CD4-positive, alpha-beta T cell (primary cell): ENCODE measurements around the gene SRBD1. TPM values are rescaled to one million over a fixed set of nuclear protein-coding genes. Genes with fewer than 3 reads are reported as not detected.
"Not testable (repeated sequence)": the region's sequence is repeated elsewhere in the genome, so short reads cannot be mapped to it uniquely, and the experiment has no call there.

Source experiments
- ATAC-seq: fragments of 200-7000 bp; cut with Tn5 transposase; one replicate; pipeline ENCODE4 v1.10.0; 2022; ENCODE audit warnings: mild to moderate bottlenecking; ENCODE audit not compliant: poor library complexity
- CTCF ChIA-PET: fragments of 350-600 bp; sonication (Branson Sonifier 250); formaldehyde crosslinking; loops from one replicate; lab custom pipeline; 2021; ENCODE audit warnings: antibody characterized with exemption, inconsistent platforms; lab: Charles Lee
- POLR2A ChIA-PET: fragments of 350-600 bp; sonication (Branson Sonifier 250); formaldehyde crosslinking; loops from one replicate; lab custom pipeline; 2021; ENCODE audit warnings: antibody characterized with exemption, inconsistent platforms; lab: Charles Lee
- DNase-seq, 14 experiments: peaks; one replicate each; pipeline ENCODE4 v3.0.0-alpha.2; 2013 to 2020; ENCODE audit warnings: mixed read lengths in 2 of 14
- H3K27ac ChIP-seq, 2 donors: one replicate each; pipeline versions ENCODE4 v1.5.1 to v1.7.0; 2013; ENCODE audit warnings: low read length in 2 of 2, low read depth in 1 of 2, mild to moderate bottlenecking in 1 of 2
- H3K27me3 ChIP-seq, 2 experiments: 1 replicate in 1 of 2; 2 replicates in 1 of 2; pipeline versions ENCODE4 v1.6.1 to v1.7.0; 2013; ENCODE audit warnings: low read length in 2 of 2, control low read depth in 1 of 2, mild to moderate bottlenecking in 1 of 2, moderate library complexity in 1 of 2; ENCODE audit not compliant: insufficient read depth in 2 of 2, control insufficient read depth in 1 of 2
- H3K36me3 ChIP-seq: one replicate; pipeline ENCODE4 v1.6.1; 2013; ENCODE audit warnings: low read length, control low read depth; ENCODE audit not compliant: insufficient read depth
- H3K4me1 ChIP-seq: one replicate; pipeline ENCODE4 v1.6.1; 2013; ENCODE audit warnings: low read length, control low read depth; ENCODE audit not compliant: insufficient read depth
- H3K4me3 ChIP-seq: one replicate; pipeline ENCODE4 v1.5.1; 2013; ENCODE audit warnings: mild to moderate bottlenecking, low read length, moderate library complexity
- H3K9me3 ChIP-seq, 2 experiments: 1 replicate in 1 of 2; 2 replicates in 1 of 2; pipeline versions ENCODE4 v1.6.1 to v1.7.0; 2013; ENCODE audit warnings: low read length in 2 of 2, mild to moderate bottlenecking in 2 of 2, control low read depth in 1 of 2, moderate library complexity in 1 of 2; ENCODE audit not compliant: control insufficient read depth in 1 of 2, insufficient read depth in 1 of 2
- H3K27ac Mint-ChIP-seq: one replicate; pipeline ENCODE4 v1.8.0; 2020; ENCODE audit warnings: mixed read lengths
- H3K27me3 Mint-ChIP-seq: one replicate; pipeline ENCODE4 v1.8.0; 2021; ENCODE audit warnings: mixed read lengths
- H3K36me3 Mint-ChIP-seq: one replicate; pipeline ENCODE4 v1.8.0; 2021; ENCODE audit warnings: low read depth, mixed read lengths
- H3K4me1 Mint-ChIP-seq: one replicate; pipeline ENCODE4 v1.8.0; 2021; ENCODE audit warnings: low read depth, mixed read lengths
- H3K4me3 Mint-ChIP-seq: one replicate; pipeline ENCODE4 v1.8.0; 2020; ENCODE audit warnings: mild to moderate bottlenecking, mixed read lengths
- H3K9me3 Mint-ChIP-seq: one replicate; pipeline ENCODE4 v1.8.0; 2020; ENCODE audit warnings: mixed read lengths
- CTCF ChIP-seq: fragments of 200-600 bp; IDR thresholded peaks from one replicate; pipeline ENCODE4 v1.8.0; 2022; ENCODE audit warnings: antibody characterized with exemption, mild to moderate bottlenecking
- intact Hi-C, 2 experiments: fragments of 100-400 bp; cut with DNase I in 1 of 2; cut with micrococcal nuclease in 1 of 2; formaldehyde crosslinking; loops; one replicate each; pipeline versions ENCODE4 v1.15.1 to v1.9.0; 2023 to 2025; cut with DNase I, micrococcal nuclease
- total RNA-seq, 174 experiments: library from RNA in 2 of 174; stranded (reverse) in 2 of 174; gene quantifications; one replicate each; pipeline ENCODE4 v1.2.3 and lab custom pipeline; 2021 to 2026

SRBD1 gene
- total RNA-seq, 2 experiments from 2014 or later: 14.2 to 16.0 TPM

- Mint-ChIP-seq H3K36me3 (peaks cover 75% of the 10 kb centered on the region), H3K4me3 (no peak overlapping the region), H3K27ac (no peak overlapping the region), H3K9me3 (peaks cover 9% of the 10 kb centered on the region), H3K27me3 (no peaks in the 10 kb centered on the region), H3K4me1 (no peaks in the 10 kb centered on the region)
- H3K4me3 ChIP-seq: no peak overlapping the region
- no peak overlapping the region for H3K27ac ChIP-seq
- no peak for TF ChIP-seq CTCF
- no peaks in the 10 kb centered on the region for H3K36me3 ChIP-seq
- H3K27me3 ChIP-seq: no peaks in the 10 kb centered on the region
- POLR2A ChIA-PET: no interaction called here
- no peak for ATAC-seq
- intact Hi-C loops: no loop called here
- peaks cover 0 to 3% of the 10 kb centered on the region in 2 experiments for H3K9me3 ChIP-seq
- DNase-seq: no peak
- no peaks in the 10 kb centered on the region for H3K4me1 ChIP-seq
- CTCF ChIA-PET: interaction anchor here (0.7 kb wide), 1 partner anchor 240 kb away, joined by 4 read pairs; no protein-coding TSS in a partner anchor
Measured at GRCh38 chr2:45435316-45435715, 175.8 kb downstream of the SRBD1 start.

GRCh38 chr2:45433363-45433762 is 177.7 kb downstream of the SRBD1 start:
- no peaks in the 10 kb centered on the region for H3K27me3 Mint-ChIP-seq
- no peak overlapping the region for H3K4me3 ChIP-seq
- H3K27ac Mint-ChIP-seq: no peak overlapping the region
- DNase-seq (no peak), ATAC-seq (no peak)
- TF ChIP-seq CTCF: no peak
- peaks cover 0 to 3% of the 10 kb centered on the region in 2 experiments for H3K9me3 ChIP-seq
- ChIA-PET CTCF (interaction anchor here (1.3 kb wide), 1 partner anchor 9 kb away, joined by 3 read pairs; no protein-coding TSS in a partner anchor), POLR2A (no interaction called here)
- H3K27ac ChIP-seq: no peak overlapping the region
- peaks cover 69% of the 10 kb centered on the region for H3K36me3 Mint-ChIP-seq
- H3K36me3 ChIP-seq: no peaks in the 10 kb centered on the region
- no peaks in the 10 kb centered on the region for H3K27me3 ChIP-seq
- H3K4me3 Mint-ChIP-seq: no peak overlapping the region
- no peaks in the 10 kb centered on the region for H3K4me1 ChIP-seq
- no peaks in the 10 kb centered on the region for H3K4me1 Mint-ChIP-seq
- H3K9me3 Mint-ChIP-seq: peaks cover 12% of the 10 kb centered on the region
- intact Hi-C loops: no loop called here

GRCh38 chr2:45432406-45432805 is 178.7 kb downstream of the SRBD1 start:
- CTCF ChIA-PET: interaction anchor here (1.3 kb wide), 1 partner anchor 10 kb away, joined by 3 read pairs; no protein-coding TSS in a partner anchor
- Mint-ChIP-seq H3K4me3 (no peak overlapping the region), H3K9me3 (peaks cover 10% of the 10 kb centered on the region), H3K27me3 (no peaks in the 10 kb centered on the region), H3K4me1 (peaks cover 7% of the 10 kb centered on the region), H3K36me3 (peaks cover 59% of the 10 kb centered on the region), H3K27ac (no peak overlapping the region)
- H3K4me3 ChIP-seq: no peak overlapping the region
- no peak for TF ChIP-seq CTCF
- H3K9me3 ChIP-seq: peaks cover 0 to 1% of the 10 kb centered on the region in 2 experiments
- intact Hi-C loops: no loop called here
- H3K27ac ChIP-seq: no peak overlapping the region
- no peak for DNase-seq
- H3K4me1 ChIP-seq: no peaks in the 10 kb centered on the region
- POLR2A ChIA-PET: no interaction called here
- no peaks in the 10 kb centered on the region for H3K27me3 ChIP-seq
- H3K36me3 ChIP-seq: no peaks in the 10 kb centered on the region
- no peak for ATAC-seq

GRCh38 chr2:45426025-45426424 is 185.0 kb downstream of the SRBD1 start:
- CTCF ChIA-PET, H3K4me1 ChIP-seq, H3K27ac ChIP-seq, DNase-seq, intact Hi-C loops, H3K9me3 Mint-ChIP-seq, H3K36me3 ChIP-seq, ATAC-seq, H3K27me3 Mint-ChIP-seq, H3K27ac Mint-ChIP-seq, H3K9me3 ChIP-seq, H3K4me3 ChIP-seq, H3K4me3 Mint-ChIP-seq, H3K4me1 Mint-ChIP-seq, H3K27me3 ChIP-seq: not testable (repeated sequence)
- H3K36me3 Mint-ChIP-seq: peaks cover 23% of the 10 kb centered on the region
- POLR2A ChIA-PET: interaction anchor here (0.9 kb wide), 1 partner anchor 29 kb away, joined by 3 read pairs; no protein-coding TSS in a partner anchor
